ENCODE results near the gene CTIF.

DNA sequence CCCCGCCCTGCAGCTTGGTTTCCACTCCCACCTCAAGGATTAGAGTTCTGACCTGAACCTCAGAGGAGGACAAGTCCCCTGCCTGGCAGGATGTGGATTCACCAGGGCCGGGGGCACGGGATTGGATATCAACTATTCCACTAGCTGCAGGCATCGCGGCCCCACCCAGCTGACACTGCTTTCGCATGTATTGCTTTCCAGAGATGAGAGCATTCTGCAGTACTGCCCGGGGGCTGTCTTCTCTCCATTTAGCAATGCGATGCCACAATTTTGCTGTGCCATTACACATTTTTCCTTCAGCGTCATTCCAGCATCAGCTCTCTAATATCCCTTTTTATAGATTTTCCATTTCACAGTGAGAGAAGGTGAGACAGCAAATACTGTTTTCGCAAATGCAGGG, 42.0 kb downstream of the CTIF start:
- TF ChIP-seq EZH2 (IDR thresholded peaks at IDR 0.05): no peak
- no peak for TF ChIP-seq POLR2AphosphoS5 (IDR thresholded peaks at IDR 0.05; ENCODE audit: borderline replicate concordance, low read depth, low read length)
- TF ChIP-seq FOXP2 (optimal IDR thresholded peaks at IDR 0.05; ENCODE audit: control extremely low read depth, extremely low read length, insufficient read depth): no peak
